ENCODE results near the gene MRPL14. TPM values are rescaled to one million over a fixed set of nuclear protein-coding genes. Genes with fewer than 3 reads are reported as not detected.

Gene MRPL14
- total and polyA plus RNA-seq, 10 of the 15 experiments (the other 5 are each of a cell fraction or from before 2014, with no cell fraction given) = 80.5 to 294 (median 122) TPM

GRCh38 chr6:44123544-44123943, 3.7 kb downstream of the MRPL14 start:
- ChIA-PET CTCF (interaction anchor here (0.8 to 1.5 kb wide), 3 partner anchors 24 to 353 kb away, joined by 3 to 4 read pairs (median 4); partner anchors contain the start of gene VEGFA), POLR2A (interaction anchor here (1.4 kb wide), 1 partner anchor 123 kb away, joined by 4 read pairs; no protein-coding TSS in a partner anchor), RAD21 (ENCODE audit: unreplicated experiment) (interaction anchor here (1.5 kb wide), 1 partner anchor 49 kb away, joined by 5 read pairs; no protein-coding TSS in a partner anchor), SMC1A (ENCODE audit: uncharacterized antibody, unreplicated experiment) (interaction anchor here (0.7 to 1.0 kb wide), 2 partner anchors 14 to 27 kb away, joined by 3 to 4 read pairs; no protein-coding TSS in a partner anchor)
- 0 out of 4 replicates have a peak, but pooled peaks cover 0 to 6% of the 10 kb centered on the region in 2 experiments for H3K36me3 ChIP-seq (ENCODE audit: control insufficient read depth in 2 of 2, insufficient read depth in 2 of 2, low read length in 1 of 2)
- H2AFZ ChIP-seq (ENCODE audit: control insufficient read depth, low read depth, low read length) = no peak overlapping the region
- FAIRE-seq = no peak
- no TSS peak for BruUV-seq (replicated peaks)
- intact Hi-C loops (cut with micrococcal nuclease; ENCODE audit: unreplicated experiment) = no loop called here
- TF ChIP-seq POLR2AphosphoS5 (IDR thresholded peaks at IDR 0.05; ENCODE audit: low read length) (no peak), CHD2 (IDR thresholded peaks at IDR 0.05; ENCODE audit: borderline replicate concordance, low read depth, low read length) (no peak), TARDBP (IDR thresholded peaks at IDR 0.05; ENCODE audit: borderline replicate concordance) (no peak), ZBED1 (IDR thresholded peaks at IDR 0.05; ENCODE audit: borderline replicate concordance) (no peak), RUNX3 (IDR thresholded peaks at IDR 0.05; ENCODE audit: low read length) (no peak), EED (IDR thresholded peaks at IDR 0.05; ENCODE audit: low read depth) (no peak), MXI1 (IDR thresholded peaks at IDR 0.05; ENCODE audit: low read depth, low read length) (no peak), HDGF (IDR thresholded peaks at IDR 0.05) (no peak), RELA (IDR thresholded peaks at IDR 0.05; ENCODE audit: borderline replicate concordance, partially characterized antibody) (no peak), SIX5 (IDR thresholded peaks at IDR 0.05; ENCODE audit: low read depth, low read length, severe bottlenecking) (no peak)
- ATAC-seq = no peak
- no peak for DNase-seq (ENCODE audit: low read depth, low spot score)
- peak overlapping the region; percentile 96 for H3K4me2 ChIP-seq (ENCODE audit: control insufficient read depth, insufficient read depth)
- peak overlapping the region; percentile 46 for H3K4me3 ChIP-seq
- peaks cover 96% of the 10 kb centered on the region for H3K79me2 ChIP-seq (ENCODE audit: control insufficient read depth, insufficient read depth, low read length)
- H3K9ac ChIP-seq (ENCODE audit: control insufficient read depth, insufficient read depth, low read length) = no peak overlapping the region; the same call in 1 of the 2 replicates
- no peaks in the 10 kb centered on the region for H3K9me3 ChIP-seq (replicated peaks; ENCODE audit: control insufficient read depth, insufficient read depth, low read length)
- WGBS (ENCODE audit: insufficient coverage, insufficient replicate concordance, low lambda C conversion rate, missing lambda C conversion rate) = 98% methylated on average over 2 of the region's 2 CpGs
- peaks cover 8% of the 10 kb centered on the region for H4K20me1 ChIP-seq (ENCODE audit: control insufficient read depth, insufficient read depth)
- in situ Hi-C loops (cut with MboI) = no loop called here
- H3K27ac ChIP-seq (ENCODE audit: control insufficient read depth, insufficient read depth) = no peak overlapping the region
- H3K27me3 ChIP-seq (replicated peaks in 1 of 2; ENCODE audit: control insufficient read depth in 2 of 2, insufficient read depth in 2 of 2, low read length in 1 of 2) = no peaks in the 10 kb centered on the region
- peaks cover 37% of the 10 kb centered on the region for H3K4me1 ChIP-seq (ENCODE audit: control insufficient read depth, insufficient read depth, low read length)

All from GM12878 (cell line).